ENCODE results near the gene CAV3.

Gene CAV3

DNA sequence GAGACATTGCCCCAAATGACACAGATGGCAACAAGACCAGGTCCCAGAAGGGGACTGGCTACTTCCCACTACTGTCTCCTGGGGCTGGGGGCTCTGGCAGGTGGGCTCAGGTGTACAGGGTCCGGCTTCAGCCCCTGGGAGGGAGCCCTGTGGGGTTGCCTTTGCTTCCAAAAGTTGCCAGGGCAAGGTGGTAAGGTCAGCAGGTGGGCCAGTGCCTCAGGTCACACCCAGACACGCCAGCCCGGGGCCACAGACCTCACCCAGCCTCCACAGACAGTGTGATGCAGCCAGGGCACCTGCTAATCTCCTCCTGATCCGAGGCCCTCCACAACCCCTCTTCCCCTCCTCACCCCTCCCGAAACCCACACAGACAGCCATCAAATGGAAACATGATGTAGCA, 28.3 kb downstream of the CAV3 start:
- DNase-seq (ENCODE audit: low read depth in 2 of 2) = no peak

GRCh38 chr3:8762607-8763377, 29.2 kb downstream of the CAV3 start:
- DNase-seq (ENCODE audit: low read depth in 2 of 2) = no peak

DNA sequence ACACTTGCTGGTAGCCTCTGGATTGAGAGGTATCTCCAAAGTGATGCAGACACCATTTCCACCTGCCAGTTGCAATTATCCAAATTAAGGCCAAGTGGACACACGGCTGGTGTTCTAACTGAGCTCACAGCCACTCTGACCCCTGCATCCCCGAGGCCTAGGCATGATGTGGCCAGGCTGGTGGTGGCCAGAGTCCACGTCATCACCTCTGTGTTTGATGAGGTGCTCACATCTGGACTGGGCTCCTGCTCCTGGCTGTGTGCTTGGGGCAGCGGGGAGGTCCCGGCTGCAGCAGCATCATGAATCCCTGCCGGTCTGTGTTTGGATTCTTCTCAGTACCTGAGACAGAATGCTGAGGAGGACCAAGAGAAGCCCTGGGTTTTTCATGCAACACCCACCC, 30.9 kb downstream of the CAV3 start:
- no peak for DNase-seq (ENCODE audit: low read depth in 2 of 2)

DNA sequence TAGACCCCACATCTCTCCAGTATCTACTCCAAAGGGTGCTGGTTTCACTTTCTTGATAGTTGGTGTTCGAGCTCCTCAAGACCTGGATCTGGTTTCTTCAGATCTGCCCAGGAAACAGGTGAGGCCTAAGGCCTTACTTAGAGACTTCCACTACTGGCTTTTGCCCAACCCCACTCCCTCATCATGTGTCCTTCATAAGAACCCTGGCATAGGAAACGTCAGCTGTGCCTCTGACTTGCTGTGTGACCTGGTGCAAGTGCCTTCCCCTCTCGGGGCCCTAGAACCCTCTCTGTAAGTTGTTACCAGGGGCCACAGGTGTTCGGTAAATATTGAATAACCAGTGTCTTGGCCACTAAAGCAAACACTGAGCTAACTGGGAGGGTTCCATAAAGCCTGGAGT, 31.9 kb downstream of the CAV3 start:
- no peak for DNase-seq (ENCODE audit: low read depth in 2 of 2)

DNA sequence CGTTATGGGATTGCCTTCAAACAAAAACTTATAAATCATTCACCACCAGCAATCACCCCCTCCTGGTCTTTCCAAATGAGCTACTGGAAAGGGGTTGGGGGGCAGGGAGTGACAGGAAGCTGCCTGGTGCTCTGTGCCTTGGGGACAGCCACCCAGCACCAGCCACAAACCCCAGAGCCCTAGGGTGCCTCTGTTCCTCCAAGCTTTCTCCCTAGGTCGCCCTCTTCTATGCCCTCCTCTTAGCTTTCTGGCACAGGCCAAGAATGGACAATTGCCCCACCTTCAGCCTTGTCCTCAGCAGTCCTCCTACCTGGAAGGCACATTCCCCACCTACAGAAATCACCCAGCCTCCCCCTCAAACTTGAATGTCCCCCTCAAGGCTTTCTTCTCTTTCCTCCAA, 32.5 kb downstream of the CAV3 start:
- DNase-seq (ENCODE audit: low read depth in 2 of 2) = no peak

DNA sequence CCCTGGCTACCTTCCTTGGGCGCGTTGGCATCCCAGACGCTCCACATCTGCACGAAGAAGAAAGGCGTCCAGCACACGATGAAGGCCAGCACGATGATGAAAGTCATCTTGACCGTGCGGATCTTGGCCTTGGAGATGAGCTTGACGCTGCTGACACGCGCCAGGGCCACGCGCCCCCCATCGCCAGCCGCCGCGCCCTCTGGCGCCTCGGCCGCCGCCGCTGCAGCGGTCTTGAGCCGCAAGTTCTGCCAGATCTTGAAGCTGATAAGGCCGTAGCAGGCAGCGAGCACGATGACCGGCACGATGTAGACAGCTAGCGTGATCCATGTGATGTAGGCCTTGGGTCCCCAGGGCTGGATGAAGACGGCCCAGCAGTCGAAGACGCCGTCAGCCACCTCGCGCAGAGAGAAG, 33.7 kb downstream of the CAV3 start:
- DNase-seq (ENCODE audit: low read depth in 2 of 2) = no peak

DNA sequence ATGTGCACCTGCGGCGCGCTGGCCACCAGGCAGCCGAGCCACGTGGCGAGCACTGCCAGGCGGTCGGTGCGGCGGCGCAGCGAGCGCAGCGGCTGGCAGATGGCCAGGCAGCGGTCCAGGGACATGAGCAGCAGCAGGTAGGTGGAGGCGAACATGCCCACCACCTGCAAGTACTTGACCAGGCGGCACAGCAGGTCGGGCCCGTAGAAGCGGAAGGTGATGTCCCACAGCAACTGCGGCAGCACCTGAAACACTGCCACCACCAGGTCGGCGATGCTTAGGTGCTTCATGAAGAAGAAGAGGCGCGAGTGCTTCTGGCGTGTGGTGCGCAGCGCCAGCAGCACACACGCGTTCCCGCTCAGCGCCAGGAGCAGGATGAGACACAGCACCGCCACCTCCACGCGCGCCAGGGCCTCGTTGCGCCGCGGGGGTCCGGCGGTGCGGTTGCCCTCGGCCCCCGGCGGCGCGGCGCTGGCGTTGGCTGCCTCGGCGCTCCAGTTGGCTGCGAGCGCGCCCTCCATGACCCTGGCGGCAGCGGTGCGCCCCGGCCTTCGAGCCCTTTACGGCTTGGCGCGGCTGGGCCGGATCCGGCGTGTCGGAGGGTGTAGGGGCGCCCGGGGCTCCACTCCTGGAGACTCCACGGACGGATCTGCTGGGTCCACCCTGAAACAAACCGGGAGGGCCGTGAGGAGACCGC, 34.2 kb downstream of the CAV3 start:
- DNase-seq (ENCODE audit: low read depth in 2 of 2) = peak in 1 of 2 donors; percentile 7

- no peak for DNase-seq (ENCODE audit: low read depth in 2 of 2)
These were observed 34.9 kb downstream of the CAV3 start for GRCh38 chr3:8768364-8769087.

DNA sequence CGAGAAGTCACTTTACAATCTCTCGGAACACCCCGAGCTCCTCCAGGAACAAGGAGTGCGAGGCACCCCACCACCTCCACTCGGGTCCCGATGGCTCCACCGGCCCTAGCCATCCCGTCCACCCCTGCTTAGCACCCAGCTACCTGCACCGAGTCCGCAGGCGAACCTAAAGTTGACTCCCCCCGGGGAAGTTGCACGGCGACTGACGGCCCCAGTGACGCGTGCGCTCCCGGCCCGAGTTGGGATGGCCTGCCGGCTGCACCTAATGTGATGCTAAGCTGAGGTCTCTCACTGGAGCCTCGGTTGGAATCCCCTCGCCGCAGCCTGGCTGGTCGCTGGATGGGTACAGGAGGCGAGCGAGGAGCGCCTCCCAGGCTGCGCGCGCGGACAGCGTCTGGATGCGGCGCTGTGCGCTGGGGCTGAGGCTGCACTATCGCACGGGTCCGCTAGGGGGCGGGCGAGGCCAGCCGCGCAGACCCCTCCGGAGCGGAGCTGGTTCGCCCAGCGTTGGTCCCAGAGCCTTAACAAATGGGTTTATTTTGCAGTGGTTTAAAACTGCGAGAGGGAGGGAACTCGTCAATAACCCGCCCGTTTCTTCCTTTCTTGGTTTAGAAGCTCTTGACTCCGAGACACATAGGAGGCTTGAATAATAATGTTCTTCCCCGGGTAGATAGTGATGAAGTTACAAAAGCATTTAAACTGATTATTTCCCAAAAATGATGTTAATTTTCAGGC, 35.7 kb downstream of the CAV3 start, which contains the start of gene OXTR:
Gene OXTR, minus strand, starts transcription at position 526 of the 735 bp plus-strand sequence. CDS start 1,426 bp downstream, outside the sequence.
- DNase-seq (ENCODE audit: low read depth in 2 of 2) = peak; percentile 31 to 46

DNA sequence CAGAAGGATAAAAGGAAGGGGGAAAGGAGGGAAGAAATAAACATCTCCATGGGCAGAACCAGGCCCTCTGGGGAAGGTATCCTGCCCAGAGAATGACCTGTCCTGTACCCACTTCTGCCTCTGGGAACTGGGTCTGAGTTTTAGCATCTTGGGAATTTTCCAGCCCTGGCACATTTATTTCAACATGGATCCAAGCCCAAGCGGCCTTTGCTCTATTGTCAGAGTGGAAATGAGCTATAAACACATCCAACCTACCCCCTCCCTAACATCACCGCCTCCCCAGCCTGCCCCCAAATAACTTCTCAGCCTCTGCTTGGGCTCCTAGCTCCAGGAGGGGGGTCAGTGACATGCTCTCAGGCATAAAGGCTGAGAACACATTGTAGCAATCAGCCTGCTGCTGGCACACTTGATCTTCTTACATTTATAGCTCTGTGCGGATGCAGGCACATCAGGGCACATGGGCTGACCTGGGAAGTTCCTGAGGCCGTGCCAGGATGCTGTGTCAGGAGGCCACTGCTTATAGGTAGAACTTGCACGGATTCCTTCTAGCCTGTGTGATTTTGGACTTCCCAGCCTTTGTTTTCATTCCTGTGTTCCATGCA, 40.4 kb downstream of the CAV3 start:
- DNase-seq (ENCODE audit: low read depth in 2 of 2) = no peak

DNA sequence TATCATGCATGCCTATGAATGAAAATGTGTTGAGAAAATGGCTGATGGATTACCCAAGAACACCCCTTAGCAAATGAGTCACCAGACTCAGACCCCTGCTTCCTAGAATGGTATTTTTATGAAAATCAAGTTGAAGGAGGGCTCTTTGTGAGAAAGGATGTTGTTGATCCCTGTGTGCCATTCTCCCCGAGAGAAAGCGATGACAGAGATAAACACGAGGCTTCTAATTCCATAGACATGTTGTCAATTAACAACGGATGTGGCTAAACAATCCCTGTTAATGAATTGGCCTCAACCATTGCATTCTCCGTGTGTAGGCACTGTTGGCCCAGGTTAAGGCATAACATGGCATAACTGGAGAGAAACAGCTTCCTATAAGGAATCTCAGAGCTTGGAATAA, 41.6 kb downstream of the CAV3 start:
- DNase-seq (ENCODE audit: low read depth in 2 of 2) = no peak

GRCh38 chr3:8775602-8776001, 42.0 kb downstream of the CAV3 start:
- no peak for DNase-seq (ENCODE audit: low read depth in 2 of 2)

- DNase-seq (ENCODE audit: low read depth in 2 of 2) = no peak
These were observed 42.8 kb downstream of the CAV3 start for GRCh38 chr3:8776406-8776805.

GRCh38 chr3:8777201-8777977, 43.8 kb downstream of the CAV3 start:
- DNase-seq (ENCODE audit: low read depth in 2 of 2) = no peak

DNA sequence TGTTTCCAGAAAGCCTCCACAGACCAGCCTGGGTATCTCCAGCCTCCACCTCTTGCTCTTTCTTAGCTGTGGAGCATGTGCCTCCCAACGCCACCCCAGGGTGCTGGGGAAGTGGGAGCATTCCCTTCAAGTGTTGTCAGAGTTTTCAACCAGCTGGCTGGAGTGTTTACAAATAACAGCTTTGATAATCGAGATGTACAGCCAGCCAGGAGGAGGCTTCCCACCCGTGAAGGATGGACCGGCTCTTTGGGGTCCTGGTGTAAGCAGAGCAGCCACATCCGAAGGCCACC, 44.3 kb downstream of the CAV3 start:
- no peak for DNase-seq (ENCODE audit: low read depth in 2 of 2)

- no peak for DNase-seq (ENCODE audit: low read depth in 2 of 2)
These were observed 44.9 kb downstream of the CAV3 start for GRCh38 chr3:8778475-8778874.

DNA sequence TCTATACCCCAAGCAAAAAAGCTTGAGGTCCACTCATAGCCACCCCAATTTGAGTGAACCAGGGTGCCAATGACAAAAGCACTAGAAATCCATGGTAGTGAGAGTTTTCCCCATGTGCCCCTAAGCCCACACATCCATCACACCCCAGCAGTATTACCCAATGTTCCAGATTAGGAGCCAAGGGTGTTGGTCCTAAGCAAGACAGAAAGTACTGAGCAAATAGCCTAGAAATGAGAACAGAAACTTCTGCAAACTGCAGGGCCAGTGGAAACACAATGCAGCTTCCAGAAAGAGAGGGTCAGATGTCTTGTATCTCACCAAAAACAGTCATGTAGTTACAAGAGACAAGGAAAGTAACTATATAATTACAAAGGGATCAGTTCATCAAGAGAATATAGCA, 46.7 kb downstream of the CAV3 start:
- DNase-seq (ENCODE audit: low read depth in 2 of 2) = no peak

DNA sequence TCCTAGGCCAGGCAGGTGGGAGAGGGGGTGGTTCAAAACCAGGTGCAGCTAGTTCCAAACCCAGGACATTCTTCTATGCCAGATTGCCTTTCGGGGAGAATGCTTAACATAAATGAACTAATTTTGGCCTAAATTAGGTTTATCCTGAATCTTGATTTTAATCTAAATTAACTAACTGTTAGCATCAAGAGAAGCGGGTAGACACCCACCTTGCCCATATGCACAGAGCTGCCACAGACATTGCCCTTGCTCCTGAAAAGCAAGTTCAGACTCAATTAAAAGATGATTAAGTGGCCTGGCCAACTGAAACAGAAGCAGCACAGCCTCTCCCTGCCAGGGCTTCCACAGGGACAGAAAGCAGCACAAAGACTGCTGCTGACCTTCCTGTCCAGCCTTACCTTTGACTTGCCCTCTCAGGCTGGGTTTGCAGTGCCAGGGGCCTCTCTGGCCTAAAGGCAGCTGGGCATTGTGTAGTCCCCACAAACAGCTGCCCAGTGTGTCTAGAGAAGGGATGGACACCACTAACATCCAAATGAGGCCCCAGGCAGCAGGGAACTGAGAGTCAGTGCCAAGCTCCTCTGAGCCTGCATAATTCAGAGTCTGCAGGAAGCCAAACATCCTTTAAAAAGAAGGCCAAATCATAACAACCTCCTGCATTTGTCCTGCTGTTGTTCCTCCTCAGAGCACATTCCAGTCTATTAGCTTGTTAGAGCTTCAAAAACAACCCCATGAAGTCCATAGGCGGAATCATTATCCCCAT, 51.3 kb downstream of the CAV3 start:
- no peak for DNase-seq (ENCODE audit: low read depth in 2 of 2)

- no peak for DNase-seq (ENCODE audit: low read depth in 2 of 2)
These were observed 56.9 kb downstream of the CAV3 start for GRCh38 chr3:8790529-8790928.

- no peak for DNase-seq (ENCODE audit: low read depth in 2 of 2)
These were observed 59.6 kb downstream of the CAV3 start for GRCh38 chr3:8793242-8793641.

Data from activated CD4-positive, alpha-beta T cell treated with anti-CD3 and anti-CD28 coated beads for 24 hours (primary cell).